ENCODE data around the gene BRINP3.

BRINP3 gene

DNA sequence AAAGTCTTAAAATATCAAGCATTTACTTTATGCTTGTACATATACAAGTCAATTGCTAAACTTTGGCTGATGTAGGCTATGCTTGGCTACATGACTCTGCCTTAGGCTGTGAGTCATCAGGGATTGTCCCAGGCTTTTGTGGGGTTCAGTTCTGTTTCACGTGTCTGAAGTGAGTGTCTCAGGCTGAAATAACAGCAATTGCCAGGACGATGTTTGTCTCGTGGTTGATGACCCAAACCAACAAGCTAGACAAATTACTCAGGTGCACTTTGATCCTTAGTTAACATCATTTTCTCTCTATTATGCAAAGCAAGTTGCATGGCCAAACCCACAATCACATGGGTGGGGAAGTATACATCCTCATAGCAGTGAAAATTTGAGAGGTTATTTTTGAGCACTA lies 410.1 kb downstream of the BRINP3 start:
- TF ChIP-seq, protein P1, sequence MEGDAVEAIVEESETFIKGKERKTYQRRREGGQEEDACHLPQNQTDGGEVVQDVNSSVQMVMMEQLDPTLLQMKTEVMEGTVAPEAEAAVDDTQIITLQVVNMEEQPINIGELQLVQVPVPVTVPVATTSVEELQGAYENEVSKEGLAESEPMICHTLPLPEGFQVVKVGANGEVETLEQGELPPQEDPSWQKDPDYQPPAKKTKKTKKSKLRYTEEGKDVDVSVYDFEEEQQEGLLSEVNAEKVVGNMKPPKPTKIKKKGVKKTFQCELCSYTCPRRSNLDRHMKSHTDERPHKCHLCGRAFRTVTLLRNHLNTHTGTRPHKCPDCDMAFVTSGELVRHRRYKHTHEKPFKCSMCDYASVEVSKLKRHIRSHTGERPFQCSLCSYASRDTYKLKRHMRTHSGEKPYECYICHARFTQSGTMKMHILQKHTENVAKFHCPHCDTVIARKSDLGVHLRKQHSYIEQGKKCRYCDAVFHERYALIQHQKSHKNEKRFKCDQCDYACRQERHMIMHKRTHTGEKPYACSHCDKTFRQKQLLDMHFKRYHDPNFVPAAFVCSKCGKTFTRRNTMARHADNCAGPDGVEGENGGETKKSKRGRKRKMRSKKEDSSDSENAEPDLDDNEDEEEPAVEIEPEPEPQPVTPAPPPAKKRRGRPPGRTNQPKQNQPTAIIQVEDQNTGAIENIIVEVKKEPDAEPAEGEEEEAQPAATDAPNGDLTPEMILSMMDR (IDR thresholded peaks at IDR 0.05), result no peak

DNA sequence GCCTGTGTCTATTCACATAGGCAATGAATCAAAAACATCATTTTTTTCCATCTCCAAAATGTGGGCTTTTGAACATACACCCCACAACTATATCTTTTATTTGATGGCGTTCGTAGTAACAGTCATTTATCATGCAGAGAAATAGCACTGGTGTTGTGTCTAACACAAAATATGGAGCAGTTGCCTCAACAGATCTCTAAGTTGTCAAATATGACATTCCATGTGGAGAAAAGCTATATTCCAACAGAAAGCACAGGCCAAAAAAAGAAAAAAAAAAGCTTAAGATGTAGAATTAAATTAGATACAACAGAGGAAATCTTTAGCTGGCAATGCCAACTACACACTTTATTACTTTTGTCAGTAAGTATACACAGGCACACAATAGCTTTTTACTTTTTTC lies 411.7 kb downstream of the BRINP3 start:
- TF ChIP-seq, protein P1 (IDR thresholded peaks at IDR 0.05), result no peak

DNA sequence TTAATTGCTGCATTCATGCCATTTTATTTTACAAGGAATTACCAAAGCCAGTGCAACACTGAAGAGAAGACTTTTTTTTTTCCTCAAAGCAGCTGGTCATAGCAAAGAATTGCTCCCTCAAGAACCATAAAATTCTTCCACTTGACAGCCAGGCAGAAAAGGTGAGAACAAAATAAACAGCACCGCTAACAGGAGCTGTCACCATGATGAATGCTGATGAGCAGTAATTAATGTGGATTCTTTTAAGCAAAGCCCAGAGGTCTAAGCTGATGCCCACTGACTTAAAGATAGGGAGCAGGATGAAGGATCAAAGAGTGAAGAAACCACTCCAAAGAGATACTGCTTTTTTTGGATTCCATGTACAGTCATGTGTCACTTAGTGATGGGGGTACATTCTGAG lies 428.4 kb downstream of the BRINP3 start:
- TF ChIP-seq, protein P1 (IDR thresholded peaks at IDR 0.05), result no peak

Data from LNCAP (cell line).